ENCODE results near the gene UFSP1.
A peak's percentile ranks its signal among the peaks of the same experiment; 100 is the strongest.
"Not testable (repeated sequence)": the region's sequence is repeated elsewhere in the genome, so short reads cannot be mapped to it uniquely, and the experiment has no call there.

Gene UFSP1

DNA sequence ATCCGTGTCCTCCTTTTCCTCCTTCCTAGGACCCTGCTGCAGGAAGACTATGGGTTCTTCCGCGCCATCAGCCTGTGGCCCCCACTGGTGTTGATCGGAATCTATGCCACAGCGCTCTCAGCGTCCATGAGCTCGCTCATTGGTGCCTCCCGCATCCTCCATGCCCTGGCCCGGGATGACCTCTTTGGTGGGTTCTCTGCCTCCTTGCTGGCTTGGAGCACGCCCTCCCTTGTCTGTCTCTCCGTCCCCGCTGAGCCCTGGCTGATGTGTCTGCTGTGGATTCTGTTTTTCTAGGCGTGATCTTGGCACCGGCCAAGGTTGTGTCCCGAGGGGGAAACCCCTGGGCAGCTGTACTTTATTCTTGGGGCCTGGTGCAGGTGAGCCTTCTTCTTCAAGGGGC is 29.7 kb downstream of the UFSP1 start:
- no peak for DNase-seq (ENCODE audit: low spot score)

DNA sequence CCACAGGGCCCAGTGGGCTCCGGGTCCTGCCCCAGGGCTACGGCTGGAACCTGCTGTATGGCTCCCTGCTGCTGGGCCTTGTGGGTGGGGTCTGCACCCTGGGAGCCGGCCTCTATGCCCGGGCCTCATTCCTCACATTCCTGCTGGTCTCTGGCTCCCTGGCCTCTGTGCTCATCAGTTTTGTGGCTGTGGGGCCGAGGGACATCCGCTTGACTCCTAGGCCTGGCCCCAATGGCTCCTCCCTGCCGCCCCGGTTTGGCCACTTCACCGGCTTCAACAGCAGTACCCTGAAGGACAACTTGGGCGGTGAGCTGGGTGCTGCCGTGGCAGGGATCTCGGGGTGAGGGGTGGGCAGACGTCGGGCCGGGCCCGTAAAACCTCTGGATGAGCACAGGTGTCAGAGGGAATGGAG is 32.6 kb downstream of the UFSP1 start:
- DNase-seq (ENCODE audit: low spot score), result no peak

DNA sequence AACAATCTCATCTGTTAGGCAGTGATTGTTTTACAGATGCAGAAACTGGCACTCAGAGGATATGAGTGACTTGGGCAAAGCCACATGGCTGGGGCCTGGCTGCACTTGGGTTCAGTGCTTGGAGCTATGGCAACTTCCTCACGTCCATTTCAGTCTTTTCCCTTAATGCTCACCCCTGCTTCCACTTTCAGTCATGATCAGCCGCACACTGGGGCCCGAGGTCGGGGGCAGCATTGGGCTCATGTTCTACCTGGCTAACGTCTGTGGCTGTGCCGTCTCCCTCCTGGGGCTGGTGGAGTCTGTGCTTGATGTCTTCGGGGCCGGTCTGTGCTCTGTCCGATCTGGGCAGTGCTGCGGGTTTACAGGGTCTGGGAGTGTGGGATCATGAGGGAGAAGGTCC is 34.0 kb downstream of the UFSP1 start:
- DNase-seq (ENCODE audit: low spot score), result no peak

DNA sequence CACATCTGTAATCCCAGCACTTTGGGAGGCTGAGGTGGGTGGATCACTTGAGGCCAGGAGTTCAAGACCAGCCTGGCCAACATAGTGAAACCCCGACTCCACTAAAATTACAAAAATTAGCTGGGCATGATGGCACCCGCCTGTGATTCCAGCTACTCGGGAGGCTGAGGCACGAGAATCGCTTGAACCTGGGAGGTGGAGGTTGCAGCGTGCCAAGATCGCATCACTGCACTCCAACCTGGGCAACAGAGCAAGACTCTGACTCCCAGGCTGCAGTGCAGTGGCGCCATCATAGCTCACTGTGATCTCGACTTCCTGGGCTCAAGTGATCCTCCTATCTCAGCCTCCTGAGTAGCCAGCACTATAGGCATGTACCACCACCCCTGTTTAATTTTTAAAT is 34.6 kb downstream of the UFSP1 start:
- not testable (repeated sequence) for DNase-seq (ENCODE audit: low spot score)

DNA sequence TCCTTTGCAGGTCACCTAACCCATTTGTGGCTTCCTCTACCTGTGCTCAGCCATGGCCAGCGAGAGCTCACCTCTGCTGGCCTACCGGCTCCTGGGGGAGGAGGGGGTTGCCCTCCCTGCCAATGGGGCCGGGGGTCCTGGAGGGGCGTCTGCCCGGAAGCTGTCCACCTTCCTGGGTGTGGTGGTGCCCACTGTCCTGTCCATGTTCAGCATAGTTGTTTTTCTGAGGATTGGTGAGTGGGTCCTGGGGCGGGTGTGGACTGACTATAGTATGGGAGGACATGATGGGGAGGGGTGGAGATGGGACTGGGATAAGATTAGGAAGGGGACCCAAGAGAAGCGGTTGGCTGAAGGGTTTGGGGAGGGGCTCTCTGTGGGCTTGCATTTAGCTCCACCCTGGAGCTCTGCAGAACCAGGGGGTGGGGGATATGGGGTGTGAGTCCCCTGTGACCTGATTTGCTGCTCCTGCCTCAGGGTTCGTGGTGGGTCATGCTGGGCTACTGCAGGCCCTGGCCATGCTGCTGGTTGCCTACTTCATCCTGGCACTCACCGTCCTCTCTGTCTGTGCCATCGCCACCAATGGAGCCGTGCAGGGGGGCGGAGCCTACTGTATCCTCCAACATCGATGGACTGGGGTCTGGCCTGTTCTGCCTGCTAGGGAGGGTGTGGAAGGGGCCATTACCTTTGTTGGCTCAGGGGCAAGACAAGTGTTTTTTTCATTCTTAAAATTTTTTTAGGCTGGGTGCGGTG is 35.2 kb downstream of the UFSP1 start:
- DNase-seq (ENCODE audit: low spot score), result no peak

DNA sequence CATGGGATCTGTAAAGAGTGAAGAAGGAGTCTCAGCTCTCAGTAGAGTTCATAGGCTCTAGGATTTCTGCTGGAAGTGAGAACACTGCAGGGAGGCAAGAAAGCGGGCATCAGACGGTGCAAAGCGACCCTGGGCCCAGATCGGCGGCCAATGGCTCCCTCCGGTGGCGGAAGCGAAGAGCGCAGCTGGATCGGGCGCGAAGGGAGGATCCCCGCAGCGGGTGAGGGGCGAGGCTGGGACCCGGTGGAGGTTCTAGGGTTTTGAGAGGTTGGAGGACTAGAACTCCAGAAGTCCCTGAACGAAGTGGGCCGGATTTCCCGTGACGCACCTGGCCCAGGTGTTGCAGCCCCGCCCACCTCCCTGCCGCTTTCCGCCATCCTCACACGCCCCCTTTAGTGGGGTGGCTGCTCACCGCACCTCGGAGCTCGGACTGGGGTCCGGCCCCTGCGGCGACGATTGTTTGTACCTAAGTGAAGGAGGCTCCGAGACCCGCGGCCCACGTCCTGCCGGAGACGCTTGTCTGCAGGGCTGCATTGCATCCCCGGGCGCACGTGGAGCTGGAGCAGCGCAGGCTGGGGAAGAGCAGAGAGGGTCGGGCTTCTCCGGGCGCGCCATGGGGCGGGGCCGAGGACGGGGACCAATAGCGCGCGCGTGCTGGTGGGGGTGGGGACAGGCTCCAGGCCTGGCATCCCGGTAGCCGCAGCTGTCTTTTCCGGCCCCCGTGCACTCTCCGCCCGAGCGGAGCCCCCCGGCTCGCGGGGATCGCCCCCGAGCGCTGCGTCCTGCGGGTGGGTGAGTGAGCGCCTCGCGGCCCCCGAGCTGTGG is 37.3 kb downstream of the UFSP1 start, which contains the start of gene SLC12A9:
Gene SLC12A9 (plus strand): TSS at position 666 of the 825 bp plus-strand sequence. CDS start 1,485 bp downstream, outside the sequence.
- DNase-seq (ENCODE audit: low spot score), result peak; percentile 77

DNA sequence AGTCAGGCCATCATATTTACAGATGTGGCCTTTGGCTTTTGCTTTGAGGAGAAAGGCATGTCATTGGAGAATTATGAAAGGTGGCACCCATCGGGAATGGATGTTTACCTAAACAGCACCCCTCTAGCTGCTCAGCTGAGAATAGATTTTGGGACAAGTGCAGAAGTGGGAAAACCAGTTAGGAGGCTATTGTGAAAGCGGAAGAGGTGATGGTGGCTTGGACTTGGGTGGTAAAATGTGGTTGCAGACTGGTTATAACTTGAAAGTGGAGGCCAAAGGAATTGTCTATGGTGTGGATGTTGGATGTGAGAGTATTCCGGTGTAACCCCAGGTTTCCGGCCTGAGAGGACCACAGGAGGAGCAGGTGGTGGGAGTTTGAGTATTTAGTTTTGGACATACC is 42.2 kb downstream of the UFSP1 start:
- DNase-seq (ENCODE audit: low spot score), result no peak

DNA sequence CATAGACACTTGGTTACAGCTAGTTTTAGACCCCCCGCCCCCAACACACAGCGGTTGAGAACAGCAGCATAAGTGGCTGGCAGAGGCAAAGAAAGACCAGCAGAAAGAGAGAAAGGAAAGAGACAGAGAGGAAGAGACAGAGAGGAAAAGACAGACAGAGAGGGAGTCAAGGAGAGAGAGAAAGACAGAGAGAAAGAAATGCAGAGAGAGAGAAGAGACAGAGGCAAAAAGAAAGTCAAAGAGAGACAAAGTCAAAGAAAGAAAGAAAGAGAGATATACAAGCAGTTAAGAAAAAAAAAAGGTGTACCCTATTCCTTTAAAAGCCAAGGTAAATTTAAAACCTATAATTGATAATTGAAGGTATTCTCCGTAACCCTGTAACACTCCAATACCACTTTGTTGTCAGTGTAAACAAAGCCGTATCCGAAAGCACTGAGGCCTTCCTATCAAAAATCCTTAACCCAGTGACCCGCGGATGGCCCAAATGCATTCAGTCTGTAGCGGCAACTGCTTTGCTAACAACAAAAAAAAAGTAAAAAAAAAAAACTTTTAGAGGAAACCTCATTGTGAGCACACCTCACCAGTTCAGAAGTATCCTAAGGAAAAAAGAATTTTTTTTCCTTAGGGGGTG is 48.9 kb downstream of the UFSP1 start:
- DNase-seq (ENCODE audit: low spot score), result no peak

DNA sequence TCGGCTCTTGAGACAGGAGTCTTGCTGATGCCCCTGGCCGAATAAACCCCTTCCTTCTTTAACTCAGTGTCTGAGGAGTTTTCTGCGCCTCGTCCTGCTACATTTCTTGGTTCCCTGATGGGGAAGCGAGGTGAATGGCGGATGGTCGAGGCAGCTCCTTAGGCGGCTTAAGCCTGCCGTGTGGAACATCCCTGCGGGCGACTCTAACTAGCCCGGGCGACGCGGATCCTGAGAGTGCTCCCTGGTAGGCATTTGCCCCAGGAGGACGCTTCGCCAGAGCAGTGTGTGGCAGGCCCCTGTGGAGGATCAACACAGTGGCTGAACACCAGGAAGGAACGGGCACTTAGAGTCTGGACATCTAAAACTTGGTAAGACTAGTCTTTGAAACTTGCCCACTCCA is 50.2 kb downstream of the UFSP1 start:
- no peak for DNase-seq (ENCODE audit: low spot score)

Data from CD4-positive, alpha-beta T cell treated with Interleukin-15 for 4 hours (primary cell).